Natural killer cell (primary cell): ENCODE data around the gene TRIM29. TPM values are rescaled to one million over a fixed set of nuclear protein-coding genes. Genes with fewer than 3 reads are reported as not detected.
A peak's percentile ranks its signal among the peaks of the same experiment; 100 is the strongest.

Experiments used
- ATAC-seq, 3 donors: fragments of 150-1000 bp in 2 of 3; fragments of 200-7000 bp in 1 of 3; cut with Tn5 transposase; 1 replicate in 1 of 3; 2 replicates in 2 of 3; pipeline ENCODE4 v1.10.0; 2021; ENCODE audit warnings: mild to moderate bottlenecking in 2 of 3, moderate library complexity in 2 of 3
- DNase-seq, 2 donors: peaks; one replicate each; pipeline versions ENCODE4 v3.0.0 to v3.0.0-alpha.2; 2013 to 2021; ENCODE audit warnings: mixed read lengths in 1 of 2
- H3K27ac ChIP-seq: one replicate; pipeline ENCODE4 v1.5.1; 2013; ENCODE audit warnings: mild to moderate bottlenecking, low read length
- H3K27me3 ChIP-seq: one replicate; pipeline ENCODE4 v1.6.1; 2013; ENCODE audit warnings: low read length; ENCODE audit not compliant: control insufficient read depth, insufficient read depth
- H3K36me3 ChIP-seq: one replicate; pipeline ENCODE4 v1.6.1; 2013; ENCODE audit warnings: low read length; ENCODE audit not compliant: control insufficient read depth, insufficient read depth
- H3K4me1 ChIP-seq: one replicate; pipeline ENCODE4 v1.6.1; 2013; ENCODE audit warnings: low read length; ENCODE audit not compliant: control insufficient read depth, insufficient read depth
- H3K4me3 ChIP-seq: one replicate; pipeline ENCODE4 v1.5.1; 2013; ENCODE audit warnings: low read length
- H3K9me3 ChIP-seq: one replicate; pipeline ENCODE4 v1.6.1; 2013; ENCODE audit warnings: low read length; ENCODE audit not compliant: control insufficient read depth, insufficient read depth
- H3K27ac Mint-ChIP-seq, 2 donors: one replicate each; pipeline ENCODE4 v1.8.0; 2022; ENCODE audit warnings: mild to moderate bottlenecking in 2 of 2, mixed read lengths in 2 of 2, moderate library complexity in 1 of 2
- H3K27me3 Mint-ChIP-seq, 2 donors: one replicate each; pipeline ENCODE4 v1.8.0; 2022; ENCODE audit warnings: low read depth in 2 of 2, mixed read lengths in 2 of 2
- H3K36me3 Mint-ChIP-seq: one replicate; pipeline ENCODE4 v1.8.0; 2022; ENCODE audit warnings: mixed read lengths
- H3K4me1 Mint-ChIP-seq, 2 donors: one replicate each; pipeline ENCODE4 v1.8.0; 2022; ENCODE audit warnings: mixed read lengths in 2 of 2
- H3K4me3 Mint-ChIP-seq: one replicate; pipeline ENCODE4 v1.8.0; 2022; ENCODE audit warnings: mild to moderate bottlenecking, moderate library complexity, mixed read lengths
- H3K9me3 Mint-ChIP-seq, 2 donors: one replicate each; pipeline ENCODE4 v1.8.0; 2022; ENCODE audit warnings: mixed read lengths in 2 of 2
- WGBS: methylation state at CpG from one replicate; pipeline ENCODE4 v1.1.7; 2013; ENCODE audit warnings: missing lambda C conversion rate; ENCODE audit not compliant: insufficient coverage; 5-methylcytosine and 5-hydroxymethylcytosine counted together
- intact Hi-C: fragments of 100-400 bp; cut with micrococcal nuclease; formaldehyde crosslinking; loops from one replicate; pipeline ENCODE4 v1.14.2; 2022
- total RNA-seq, 4 donors: library from RNA; stranded (reverse); fragments of 120-200 nt in 1 of 4; gene quantifications; one replicate each; pipeline versions ENCODE4 v1.2.3 to v1.2.4, GENCODE V29; 2013 to 2022
- TF ChIP-seq, protein P1 (sequence below): fragments of 200-600 bp; IDR thresholded peaks from one replicate; pipeline ENCODE4 v1.8.0; 2022; ENCODE audit warnings: antibody characterized with exemption

TRIM29 gene
- total RNA-seq, 3 donors from 2014 or later (not counting 1 experiment from before 2014, with no cell fraction given) = not detected

- Histone ChIP-seq H3K27me3 (no peaks in the 10 kb centered on the region), H3K4me3 (no peak overlapping the region), H3K4me1 (no peaks in the 10 kb centered on the region), H3K9me3 (no peaks in the 10 kb centered on the region), H3K36me3 (no peaks in the 10 kb centered on the region), H3K27ac (no peak overlapping the region)
- intact Hi-C loops = no loop called here
- peaks cover 7 to 9% of the 10 kb centered on the region in 2 donors for H3K27me3 Mint-ChIP-seq
- no peaks in the 10 kb centered on the region for H3K9me3 Mint-ChIP-seq
- H3K4me1 Mint-ChIP-seq = peaks cover 0 to 4% of the 10 kb centered on the region in 2 donors
- TF ChIP-seq, protein P1, sequence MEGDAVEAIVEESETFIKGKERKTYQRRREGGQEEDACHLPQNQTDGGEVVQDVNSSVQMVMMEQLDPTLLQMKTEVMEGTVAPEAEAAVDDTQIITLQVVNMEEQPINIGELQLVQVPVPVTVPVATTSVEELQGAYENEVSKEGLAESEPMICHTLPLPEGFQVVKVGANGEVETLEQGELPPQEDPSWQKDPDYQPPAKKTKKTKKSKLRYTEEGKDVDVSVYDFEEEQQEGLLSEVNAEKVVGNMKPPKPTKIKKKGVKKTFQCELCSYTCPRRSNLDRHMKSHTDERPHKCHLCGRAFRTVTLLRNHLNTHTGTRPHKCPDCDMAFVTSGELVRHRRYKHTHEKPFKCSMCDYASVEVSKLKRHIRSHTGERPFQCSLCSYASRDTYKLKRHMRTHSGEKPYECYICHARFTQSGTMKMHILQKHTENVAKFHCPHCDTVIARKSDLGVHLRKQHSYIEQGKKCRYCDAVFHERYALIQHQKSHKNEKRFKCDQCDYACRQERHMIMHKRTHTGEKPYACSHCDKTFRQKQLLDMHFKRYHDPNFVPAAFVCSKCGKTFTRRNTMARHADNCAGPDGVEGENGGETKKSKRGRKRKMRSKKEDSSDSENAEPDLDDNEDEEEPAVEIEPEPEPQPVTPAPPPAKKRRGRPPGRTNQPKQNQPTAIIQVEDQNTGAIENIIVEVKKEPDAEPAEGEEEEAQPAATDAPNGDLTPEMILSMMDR = no peak
- 75% methylated on average over 1 of the region's 1 CpG for WGBS
- no peak for ATAC-seq
- no peak overlapping the region for H3K4me3 Mint-ChIP-seq
- no peak for DNase-seq
- no peak overlapping the region for H3K27ac Mint-ChIP-seq
- no peaks in the 10 kb centered on the region for H3K36me3 Mint-ChIP-seq
Measured at GRCh38 chr11:120091121-120091520, 46.8 kb downstream of the TRIM29 start.

GRCh38 chr11:120090411-120090810 is 47.5 kb downstream of the TRIM29 start:
- TF ChIP-seq, protein P1 = no peak
- no peak overlapping the region for H3K4me3 ChIP-seq
- H3K27me3 ChIP-seq = no peaks in the 10 kb centered on the region
- Mint-ChIP-seq H3K27ac (no peak overlapping the region), H3K4me3 (no peak overlapping the region), H3K36me3 (no peaks in the 10 kb centered on the region), H3K9me3 (no peaks in the 10 kb centered on the region), H3K27me3 (peaks cover 7 to 16% of the 10 kb centered on the region in 2 donors), H3K4me1 (peaks cover 0 to 4% of the 10 kb centered on the region in 2 donors)
- intact Hi-C loops = no loop called here
- 88% methylated on average over 3 of the region's 3 CpGs for WGBS
- ATAC-seq (no peak), DNase-seq (no peak)
- peak overlapping the region; percentile 52 for H3K27ac ChIP-seq
- H3K36me3 ChIP-seq = no peaks in the 10 kb centered on the region
- no peaks in the 10 kb centered on the region for H3K4me1 ChIP-seq
- no peaks in the 10 kb centered on the region for H3K9me3 ChIP-seq

- peak overlapping the region; percentile 52 for H3K27ac ChIP-seq
- ATAC-seq (peak in 2 of 3 donors; percentile 46 to 61), DNase-seq (no peak)
- intact Hi-C loops = no loop called here
- no peaks in the 10 kb centered on the region for H3K9me3 Mint-ChIP-seq
- peaks cover 7 to 16% of the 10 kb centered on the region in 2 donors for H3K27me3 Mint-ChIP-seq
- H3K36me3 Mint-ChIP-seq = no peaks in the 10 kb centered on the region
- H3K4me1 Mint-ChIP-seq = peaks cover 0 to 4% of the 10 kb centered on the region in 2 donors
- TF ChIP-seq, protein P1 = no peak
- H3K4me1 ChIP-seq = no peaks in the 10 kb centered on the region
- H3K27me3 ChIP-seq = no peaks in the 10 kb centered on the region
- 63% methylated on average over 5 of the region's 6 CpGs for WGBS
- H3K4me3 Mint-ChIP-seq = no peak overlapping the region
- H3K4me3 ChIP-seq = no peak overlapping the region
- H3K36me3 ChIP-seq = no peaks in the 10 kb centered on the region
- no peaks in the 10 kb centered on the region for H3K9me3 ChIP-seq
- no peak overlapping the region for H3K27ac Mint-ChIP-seq
Measured at GRCh38 chr11:120089036-120090001, 48.6 kb downstream of the TRIM29 start.
